Activated CD4-positive, CD25-positive, alpha-beta regulatory T cell treated with anti-CD3 and anti-CD28 coated beads, Interleukin-2, amount 50 U/mL, for 72 hours (primary cell): ENCODE measurements around the gene GOLGA8M.
"Not testable (repeated sequence)": the region's sequence is repeated elsewhere in the genome, so short reads cannot be mapped to it uniquely, and the experiment has no call there.

Source experiments
- DNase-seq: peaks from one replicate; pipeline ENCODE4 v3.0.0; 2021

GOLGA8M gene, protein sequence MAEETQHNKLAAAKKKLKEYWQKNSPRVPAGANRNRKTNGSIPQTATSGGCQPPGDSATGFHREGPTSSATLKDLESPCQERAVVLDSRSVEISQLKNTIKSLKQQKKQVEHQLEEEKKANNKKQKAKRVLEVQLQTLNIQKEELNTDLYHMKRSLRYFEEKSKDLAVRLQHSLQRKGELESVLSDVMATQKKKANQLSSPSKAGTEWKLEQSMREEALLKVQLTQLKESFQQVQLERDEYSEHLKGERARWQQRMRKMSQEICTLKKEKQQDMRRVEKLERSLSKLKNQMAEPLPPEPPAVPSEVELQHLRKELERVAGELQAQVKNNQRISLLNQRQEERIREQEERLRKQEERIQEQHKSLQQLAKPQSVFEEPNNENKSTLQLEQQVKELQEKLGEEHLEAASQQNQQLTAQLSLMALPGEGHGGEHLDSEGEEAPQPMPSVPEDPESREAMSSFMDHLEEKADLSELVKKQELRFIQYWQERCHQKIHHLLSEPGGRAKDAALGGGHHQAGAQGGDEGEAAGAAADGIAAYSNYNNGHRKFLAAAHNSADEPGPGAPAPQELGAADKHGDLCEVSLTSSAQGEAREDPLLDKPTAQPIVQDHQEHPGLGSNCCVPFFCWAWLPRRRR

DNA sequence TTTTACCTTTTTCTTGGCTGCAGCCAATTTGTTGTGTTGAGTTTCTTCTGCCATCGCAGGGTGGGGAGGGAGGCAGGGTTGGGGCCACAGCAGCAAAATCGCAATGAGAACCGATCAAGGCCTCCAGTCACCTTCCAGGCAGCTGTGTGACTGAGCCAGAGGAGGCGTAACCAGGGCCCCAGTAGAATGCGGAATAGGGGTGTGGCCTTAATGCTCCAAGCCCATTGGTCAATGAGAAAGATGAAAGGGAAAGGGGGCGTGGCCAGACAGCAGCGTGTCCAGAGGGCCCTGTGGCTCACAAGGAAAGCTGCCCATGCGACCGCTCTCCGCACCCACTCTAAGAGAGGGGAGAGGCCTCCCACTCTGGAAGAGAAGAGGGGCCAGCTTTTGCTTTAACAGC is at the start of gene GOLGA8M:
GOLGA8M (minus strand) TSS at position 152 of the 400 bp plus-strand sequence; CDS start at position 54, 98 bp downstream.
- DNase-seq: not testable (repeated sequence)

DNA sequence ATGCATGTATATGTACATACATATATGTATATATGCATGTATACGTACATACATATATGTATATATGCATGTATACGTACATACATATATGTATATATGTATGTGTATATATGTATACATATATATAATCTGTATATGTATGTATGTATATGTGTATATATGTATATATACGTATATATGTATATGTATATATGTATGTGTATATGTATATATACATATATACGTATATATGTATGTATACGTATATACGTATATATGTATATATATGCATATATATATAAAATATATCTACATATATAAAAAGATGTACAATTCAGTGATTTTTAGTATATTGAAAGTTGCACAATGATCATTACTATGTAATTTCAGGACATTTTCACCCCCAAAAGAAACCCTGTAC is 30.7 kb upstream of the GOLGA8M start:
- not testable (repeated sequence) for DNase-seq

DNA sequence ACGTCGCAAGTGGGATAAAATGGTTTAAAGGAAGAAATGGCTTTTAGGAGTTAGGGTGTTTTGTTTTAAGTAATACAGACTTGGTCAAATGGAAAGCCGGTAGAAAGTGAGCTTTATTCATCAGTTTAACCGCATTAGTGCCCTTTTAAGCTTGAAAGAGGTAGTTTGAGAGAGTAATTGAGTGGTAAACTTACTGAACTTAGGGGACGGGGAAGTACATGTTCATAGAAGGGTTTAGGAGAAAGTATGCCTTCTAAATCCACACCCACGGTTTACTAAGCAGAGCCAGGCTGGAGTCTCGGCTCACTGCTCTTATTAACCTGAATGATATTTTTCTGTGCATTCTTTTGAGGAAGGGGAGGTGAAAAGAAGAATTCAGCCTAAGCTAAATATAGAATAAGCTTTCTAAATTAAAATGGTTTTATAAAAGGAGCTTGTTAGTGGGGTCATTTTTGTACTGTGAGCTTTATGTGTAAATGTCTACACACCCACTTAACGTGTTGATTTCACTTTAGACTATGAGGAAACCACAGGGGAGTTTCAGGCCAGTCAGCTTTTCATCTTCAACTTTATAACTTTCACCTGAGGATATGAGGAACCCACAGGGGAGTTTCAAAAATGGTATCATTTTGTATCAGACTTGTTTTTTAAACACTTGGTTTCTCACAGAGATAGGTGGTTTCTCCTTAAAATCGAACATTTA is 26.5 kb upstream of the GOLGA8M start:
- DNase-seq: not testable (repeated sequence)

- DNase-seq: not testable (repeated sequence)
These were observed 26.0 kb upstream of the GOLGA8M start for GRCh38 chr15:28738200-28738561.

DNA sequence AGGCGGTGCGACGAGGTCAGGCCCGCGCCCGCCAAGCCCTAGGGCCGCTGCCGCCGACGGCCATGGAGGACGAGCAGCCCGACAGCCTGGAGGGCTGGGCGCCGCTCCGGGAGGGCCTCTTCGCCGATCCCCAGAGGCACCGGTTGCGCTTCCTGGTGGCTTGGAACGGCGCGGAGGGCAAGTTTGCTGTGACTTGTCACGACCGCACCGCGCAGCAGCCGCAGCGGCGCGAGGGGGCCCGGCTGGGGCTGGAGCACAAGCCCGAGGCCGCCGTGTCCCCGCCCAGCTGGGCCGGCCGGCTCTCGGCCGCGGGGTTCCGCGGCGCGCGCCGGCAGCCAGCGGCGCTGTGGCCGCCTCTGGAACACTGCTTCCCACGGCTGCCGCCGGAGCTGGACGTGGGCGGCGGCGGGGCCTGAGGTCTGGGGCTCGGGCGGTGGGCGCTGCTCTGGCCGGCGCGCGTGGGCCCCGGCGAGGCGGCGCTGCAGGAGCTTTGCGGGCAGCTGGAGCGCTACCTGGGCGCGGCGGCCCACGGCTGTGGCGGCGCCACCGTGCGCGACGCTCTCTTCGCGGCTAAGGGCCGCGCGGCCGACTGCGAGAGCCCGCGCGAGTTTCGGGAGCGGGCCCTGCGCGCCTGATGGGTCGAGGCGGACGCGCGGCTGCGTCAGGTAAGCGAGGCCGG is 25.4 kb upstream of the GOLGA8M start:
- peak; percentile 44 for DNase-seq

- DNase-seq: not testable (repeated sequence)
These were observed 15.8 kb upstream of the GOLGA8M start for GRCh38 chr15:28728061-28728460.

DNA sequence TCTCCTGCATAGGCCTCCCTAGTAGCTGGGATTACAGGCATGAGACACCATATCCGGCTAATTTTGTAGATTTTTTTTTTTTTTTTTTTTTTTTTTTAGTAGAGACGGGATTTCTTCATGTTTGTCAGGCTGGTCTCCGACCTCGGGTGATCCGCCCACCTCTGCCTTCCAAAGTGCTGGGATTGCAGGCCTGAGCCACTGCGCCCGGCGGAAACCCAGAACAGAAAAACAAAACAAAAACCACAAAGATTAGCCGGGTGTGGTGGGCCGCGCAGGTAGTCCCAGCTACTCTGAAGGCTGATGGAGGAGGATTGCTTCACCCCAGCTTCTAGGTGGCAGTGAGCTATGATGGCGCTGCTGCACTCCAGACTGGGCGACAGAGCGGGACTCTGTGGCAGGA is 14.8 kb upstream of the GOLGA8M start:
- not testable (repeated sequence) for DNase-seq

DNA sequence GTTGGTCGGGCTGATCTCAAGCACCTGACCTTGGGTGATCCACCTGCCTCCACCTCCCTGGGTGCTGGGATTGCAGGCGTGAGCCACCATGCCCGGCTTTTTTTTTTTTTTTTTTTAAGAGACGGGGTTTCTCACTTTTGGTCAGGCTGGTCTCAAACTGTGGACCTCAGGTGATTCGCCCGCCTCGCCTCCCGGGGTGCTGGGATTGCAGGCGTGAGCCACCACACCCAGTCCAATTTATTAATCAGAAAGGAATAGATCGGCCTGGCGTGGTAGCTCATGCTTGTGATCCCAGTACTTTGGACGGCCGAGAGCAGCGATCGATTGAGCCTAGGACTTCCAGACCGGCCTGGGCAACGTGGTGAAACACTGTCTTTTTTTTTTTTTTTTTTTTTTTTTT is 13.9 kb upstream of the GOLGA8M start:
- DNase-seq: no peak

- no peak for DNase-seq
These were observed 13.3 kb upstream of the GOLGA8M start for GRCh38 chr15:28725556-28725955.

GRCh38 chr15:28723986-28724385 is 11.8 kb upstream of the GOLGA8M start:
- not testable (repeated sequence) for DNase-seq

DNA sequence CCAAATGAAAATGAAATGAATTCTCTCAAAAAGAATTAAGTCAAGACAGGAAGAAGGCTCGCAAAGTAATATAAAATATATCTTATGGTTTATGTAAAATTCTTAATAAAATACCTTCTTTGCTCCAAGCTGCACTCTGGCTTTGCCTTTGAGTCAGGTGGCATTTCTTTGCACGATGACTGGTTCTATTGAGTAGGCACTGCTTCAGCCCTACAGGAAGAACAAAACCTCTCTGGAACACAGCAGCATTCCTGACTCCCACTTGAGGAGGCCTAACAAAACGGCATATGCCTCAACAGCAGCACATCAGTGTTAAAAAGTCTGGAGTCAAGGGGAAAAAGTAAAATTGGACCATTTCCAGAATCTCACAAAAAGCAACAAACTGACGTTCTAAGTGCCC is 7.4 kb upstream of the GOLGA8M start:
- not testable (repeated sequence) for DNase-seq

- not testable (repeated sequence) for DNase-seq
These were observed 6.4 kb upstream of the GOLGA8M start for GRCh38 chr15:28718576-28718975.

DNA sequence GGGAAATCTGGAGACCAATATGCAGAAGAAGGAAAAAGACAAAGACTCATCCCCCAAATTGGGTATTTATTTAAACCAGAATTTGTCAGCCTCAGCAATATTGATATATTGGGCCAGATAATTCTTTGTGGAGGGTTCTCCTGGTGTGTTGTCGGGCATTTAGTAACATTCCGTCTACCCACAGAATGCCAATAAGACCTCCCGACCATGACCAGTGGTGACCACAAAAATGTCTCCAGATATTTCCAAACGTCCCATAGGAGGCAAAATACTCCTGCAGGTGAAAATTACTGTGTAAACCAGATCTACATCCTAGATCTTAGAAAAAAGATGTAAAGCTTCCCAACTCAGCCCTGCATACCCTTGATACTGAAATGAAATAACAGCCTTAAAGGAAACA is 2.0 kb upstream of the GOLGA8M start:
- not testable (repeated sequence) for DNase-seq

DNA sequence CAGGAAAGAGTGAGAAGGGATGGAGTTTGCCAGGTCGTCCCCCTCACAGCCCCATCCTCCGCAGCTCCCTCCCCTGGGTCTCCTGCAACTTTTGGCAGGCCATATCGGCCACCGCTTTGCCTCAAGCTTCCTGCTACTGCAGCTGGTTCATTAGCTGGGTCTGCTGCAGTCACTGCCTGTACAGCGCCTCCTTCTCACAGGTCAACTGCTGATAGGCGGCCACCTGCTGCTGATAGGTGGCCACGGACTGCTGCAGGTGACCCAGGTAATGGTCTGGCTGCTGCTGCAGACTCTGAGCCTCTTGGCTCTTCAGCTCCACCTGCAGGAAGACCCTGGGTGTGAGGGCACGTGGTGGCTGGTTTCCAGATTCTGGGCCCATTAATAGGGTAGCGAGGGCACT is 8.3 kb downstream of the GOLGA8M start:
- not testable (repeated sequence) for DNase-seq

- not testable (repeated sequence) for DNase-seq
These were observed 9.8 kb downstream of the GOLGA8M start for GRCh38 chr15:28702427-28702826.

GRCh38 chr15:28694006-28694751 is 18.0 kb downstream of the GOLGA8M start:
- DNase-seq: not testable (repeated sequence)

DNA sequence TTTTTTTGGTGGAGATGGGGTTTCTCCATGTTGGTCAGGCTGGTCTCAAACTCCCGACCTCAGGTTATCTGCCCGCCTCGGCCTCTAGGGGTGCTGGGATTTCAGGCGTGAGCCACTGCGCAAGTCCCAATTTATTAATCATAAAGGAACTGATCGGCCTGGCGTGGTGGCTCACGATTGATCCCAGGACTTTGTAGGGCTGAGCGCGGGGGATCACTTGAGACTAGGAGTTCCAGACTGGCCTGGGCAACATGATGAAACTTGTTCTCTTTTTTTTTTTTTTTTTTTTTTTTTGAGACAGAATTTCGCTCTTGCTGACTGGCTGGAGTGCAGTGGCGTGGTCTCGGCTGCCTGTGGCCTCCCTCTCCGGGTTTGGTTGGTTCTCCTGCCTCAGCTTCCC is 19.2 kb downstream of the GOLGA8M start:
- not testable (repeated sequence) for DNase-seq

DNA sequence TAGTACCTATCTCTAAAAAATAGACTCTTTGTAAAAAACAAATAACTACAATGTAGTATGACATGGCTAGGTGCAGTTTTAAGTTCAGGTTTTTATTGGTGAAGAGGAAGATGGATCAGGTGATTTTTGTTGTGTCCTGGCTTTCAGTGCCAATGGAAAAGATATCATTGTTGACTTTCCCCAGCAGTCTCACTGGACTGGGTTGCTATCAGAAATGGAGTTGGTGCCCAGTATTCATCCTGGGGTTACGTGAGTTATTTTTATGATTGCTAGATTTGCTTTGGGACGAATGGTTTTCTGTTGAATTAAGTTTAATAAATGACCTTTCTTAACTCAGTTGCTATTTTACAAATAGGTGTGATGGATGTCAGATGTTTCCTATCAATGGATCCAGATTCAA is 38.7 kb downstream of the GOLGA8M start:
- DNase-seq: not testable (repeated sequence)

DNA sequence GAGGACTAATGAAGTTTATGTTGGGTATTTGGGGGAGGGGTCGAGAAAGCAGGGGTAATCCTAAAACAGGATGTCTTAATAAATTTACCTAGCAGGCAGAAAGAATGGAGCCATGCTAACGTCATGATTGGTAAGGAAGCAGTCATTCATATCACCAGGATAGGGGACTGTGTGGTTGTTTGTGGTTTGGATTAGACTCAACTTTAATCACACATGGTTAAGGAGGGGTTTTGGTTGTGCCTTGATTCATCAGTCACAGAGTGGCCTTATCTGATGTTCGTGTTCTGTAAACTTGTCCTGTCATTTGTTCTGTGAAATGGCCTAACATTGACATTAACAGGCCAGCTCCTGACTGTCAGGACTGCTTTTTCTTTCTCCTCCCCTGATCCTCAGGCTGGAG is 40.1 kb downstream of the GOLGA8M start:
- not testable (repeated sequence) for DNase-seq

DNA sequence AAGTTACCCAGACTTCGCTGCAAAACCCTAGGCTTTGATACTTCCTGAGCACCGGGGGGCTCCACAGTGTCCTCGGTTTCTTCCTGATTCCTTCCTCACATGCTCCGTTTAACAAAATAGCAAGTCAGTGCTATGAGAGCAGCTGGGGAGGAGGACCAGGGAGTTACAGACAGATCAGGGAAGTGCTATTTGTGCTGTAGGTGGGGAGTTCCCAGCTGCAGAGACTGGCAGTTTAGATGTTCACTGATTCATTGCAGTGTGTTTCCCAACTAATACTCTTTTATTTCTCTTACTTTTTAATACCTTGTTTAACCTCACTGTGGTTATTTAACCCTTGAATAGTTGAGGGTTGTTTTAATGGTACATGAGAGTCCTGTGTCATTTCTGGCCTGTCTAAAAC is 45.8 kb downstream of the GOLGA8M start:
- not testable (repeated sequence) for DNase-seq

DNA sequence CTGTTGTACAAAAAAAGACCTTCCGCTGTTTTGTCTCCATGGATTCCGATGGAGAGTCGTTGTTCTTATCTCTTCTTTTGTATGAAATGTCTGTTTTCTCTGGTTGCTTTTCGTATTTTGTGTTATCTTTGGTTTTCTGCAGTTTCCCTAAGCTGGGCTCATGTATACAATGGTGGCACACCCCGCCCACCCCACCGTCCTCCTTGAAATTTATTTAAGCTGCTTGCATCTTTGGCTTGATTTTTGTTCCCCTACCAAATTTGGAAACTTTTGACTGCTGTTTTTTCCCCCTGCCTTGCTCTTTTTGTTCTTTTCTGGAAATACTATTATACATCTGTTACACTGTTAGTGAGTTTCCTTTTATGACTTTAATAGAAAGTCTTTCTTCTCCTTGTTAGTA is 47.6 kb downstream of the GOLGA8M start:
- DNase-seq: not testable (repeated sequence)

- not testable (repeated sequence) for DNase-seq
These were observed 48.5 kb downstream of the GOLGA8M start for GRCh38 chr15:28663717-28664116.
